SHP77 (cell line): ENCODE results near the gene SYCP3.

Experiments
- DNase-seq, 2 experiments: peaks; one replicate each; lab custom pipeline; 2025; lab: John Stamatoyannopoulos, UW

SYCP3 gene

DNA sequence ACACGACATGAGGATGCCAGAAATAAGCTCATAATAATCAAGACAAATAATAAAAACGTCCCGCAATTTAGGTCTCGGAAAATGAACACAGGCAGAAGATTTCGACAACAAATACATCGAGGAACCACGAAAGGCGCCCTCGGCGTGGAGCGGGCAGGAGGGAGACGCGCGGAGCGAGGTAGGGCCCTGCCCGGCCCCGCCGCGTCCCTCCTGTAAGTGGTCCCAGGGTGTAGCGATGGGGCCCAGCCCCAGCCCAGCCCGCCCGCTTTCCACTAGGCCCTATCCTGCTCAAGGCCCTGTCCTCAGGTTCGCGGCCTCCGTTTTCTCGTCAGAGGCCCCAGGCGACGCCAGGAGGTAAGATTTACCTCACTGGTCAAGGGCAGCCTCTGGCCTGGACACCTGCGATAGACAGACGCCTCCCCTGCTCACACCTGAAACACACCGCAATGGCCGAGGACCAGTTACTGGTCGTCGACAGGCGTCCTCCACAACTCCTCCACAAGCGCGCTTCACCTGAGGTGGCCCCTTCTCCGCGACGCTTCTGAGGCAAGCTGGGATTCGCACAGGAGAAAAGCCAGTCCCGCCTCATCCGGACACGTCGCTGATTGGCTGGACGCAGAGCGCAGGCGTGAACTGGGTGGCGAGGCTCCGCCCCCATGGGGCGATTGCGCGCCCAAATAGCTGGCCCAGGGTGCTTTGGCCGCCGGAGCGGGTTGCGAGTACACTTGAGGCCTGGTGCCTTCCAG is at the start of gene SYCP3:
SYCP3 (minus strand) TSS at position 543 of the 746 bp plus-strand sequence. CDS start 1,527 bp downstream, outside the sequence.
- no peak for DNase-seq

DNA sequence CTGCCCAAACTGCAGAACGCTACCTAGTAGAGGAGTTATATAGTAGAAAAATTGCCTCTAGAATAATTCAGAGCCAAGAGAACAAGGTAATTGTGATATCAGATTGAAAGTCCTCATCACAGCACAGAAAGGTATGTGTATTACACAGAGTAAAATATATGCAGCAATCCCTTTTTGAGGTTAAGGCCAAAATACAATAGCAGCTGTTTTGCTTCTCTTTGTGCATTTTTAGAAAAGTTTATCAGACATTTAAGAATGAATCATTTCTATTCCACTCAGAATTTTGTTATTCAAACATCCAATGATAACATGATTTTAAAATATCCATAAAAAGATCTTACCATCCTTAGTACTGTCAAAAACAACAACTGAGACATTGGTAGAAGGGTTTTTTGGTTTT is 46.4 kb upstream of the SYCP3 start:
- DNase-seq, result no peak

DNA sequence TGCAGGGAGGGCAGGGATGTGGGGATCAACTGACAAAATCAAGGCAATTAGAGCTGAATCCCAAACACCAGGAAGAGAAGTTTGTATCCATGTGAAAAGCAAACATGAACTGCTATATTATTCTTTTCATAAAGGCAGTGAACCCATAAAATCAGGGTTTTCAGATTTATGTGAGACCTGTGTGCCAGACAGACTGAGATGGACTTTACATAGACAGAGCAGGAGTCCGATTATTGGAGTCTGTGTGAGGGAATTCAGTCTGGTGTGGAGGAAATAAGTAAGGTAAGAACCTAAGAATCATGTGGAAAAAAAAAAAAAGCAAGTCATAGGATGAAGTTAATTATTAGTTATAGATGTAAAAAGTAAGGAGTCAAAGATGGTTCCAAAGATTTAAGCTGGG is 45.1 kb upstream of the SYCP3 start:
- DNase-seq, result no peak

DNA sequence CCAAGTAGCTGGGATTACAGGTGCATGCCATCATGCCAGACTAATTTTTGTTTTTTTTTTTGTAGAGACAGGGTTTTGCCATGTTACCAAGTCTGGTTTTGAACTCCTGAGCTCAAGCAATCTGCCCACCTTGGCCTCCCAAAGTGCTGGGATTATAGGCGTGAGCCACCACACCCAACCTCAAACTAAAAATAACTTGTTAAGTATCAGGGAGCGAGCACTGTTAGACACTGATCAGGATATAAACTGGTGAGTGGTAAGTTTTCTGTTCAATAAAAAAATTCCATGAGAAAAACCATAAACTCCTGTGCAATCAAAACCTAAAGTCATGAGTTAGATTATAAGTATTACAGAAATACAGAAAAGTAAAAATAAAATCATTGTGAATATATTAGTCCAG is 44.6 kb upstream of the SYCP3 start:
- DNase-seq, result no peak

DNA sequence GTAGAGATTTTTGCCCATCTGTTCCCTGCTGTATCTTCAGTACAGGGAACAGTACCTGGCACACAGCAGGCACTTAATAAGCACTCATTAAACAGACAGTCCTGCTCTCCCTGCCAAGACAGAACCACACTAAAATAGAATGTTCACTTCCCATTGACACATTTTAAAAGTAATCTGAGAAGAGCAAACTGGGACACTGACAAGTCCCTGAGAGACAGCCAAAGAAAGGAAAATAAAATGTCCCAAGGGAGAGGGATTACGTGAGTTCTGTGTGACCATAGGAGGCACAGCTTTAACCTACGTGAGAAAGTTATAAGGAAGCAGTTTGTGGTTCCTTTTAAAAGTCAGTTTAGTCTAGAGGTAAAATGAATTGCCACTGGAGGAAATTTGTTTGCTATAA is 43.9 kb upstream of the SYCP3 start:
- no peak for DNase-seq

DNA sequence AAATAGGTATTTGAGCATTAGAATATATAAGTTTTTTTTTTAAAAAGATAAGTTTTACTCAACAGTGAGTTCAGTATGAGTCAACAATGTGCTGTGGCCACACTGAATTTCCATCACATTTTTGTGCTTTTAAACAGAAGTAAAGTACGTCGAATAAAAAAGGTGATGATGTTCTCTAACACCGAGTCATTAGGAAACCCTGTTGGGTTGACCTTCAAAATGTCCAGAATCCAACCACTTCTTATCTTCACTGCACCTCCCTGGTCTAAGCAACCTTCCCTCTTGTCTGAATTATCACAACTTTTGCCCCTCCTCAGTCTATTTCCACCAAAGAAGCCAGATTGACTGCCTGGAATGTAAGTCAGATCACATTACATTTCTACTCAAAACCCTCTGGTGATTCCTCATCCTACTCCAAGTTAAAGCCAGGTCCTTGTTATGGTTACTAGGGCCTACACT is 43.0 kb upstream of the SYCP3 start:
- DNase-seq, result no peak

DNA sequence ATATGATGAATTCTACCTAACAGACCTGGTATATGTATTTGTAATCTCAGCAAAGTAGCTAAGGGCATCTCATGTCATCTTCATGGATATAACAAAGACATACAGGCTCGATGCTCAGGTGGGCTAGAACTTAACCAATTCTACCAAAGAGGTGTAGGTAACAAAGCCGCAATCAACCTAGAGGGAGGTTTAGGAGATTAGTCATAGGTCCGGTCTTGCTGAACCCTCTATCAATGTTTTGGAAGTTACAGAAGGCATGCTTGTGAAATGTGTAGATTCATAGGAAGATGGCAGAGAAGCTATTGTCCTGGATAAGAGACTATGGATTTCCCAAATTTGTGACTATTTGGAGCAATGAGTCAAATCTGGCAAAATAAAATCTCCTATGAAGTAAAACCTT is 42.6 kb upstream of the SYCP3 start:
- no peak for DNase-seq

DNA sequence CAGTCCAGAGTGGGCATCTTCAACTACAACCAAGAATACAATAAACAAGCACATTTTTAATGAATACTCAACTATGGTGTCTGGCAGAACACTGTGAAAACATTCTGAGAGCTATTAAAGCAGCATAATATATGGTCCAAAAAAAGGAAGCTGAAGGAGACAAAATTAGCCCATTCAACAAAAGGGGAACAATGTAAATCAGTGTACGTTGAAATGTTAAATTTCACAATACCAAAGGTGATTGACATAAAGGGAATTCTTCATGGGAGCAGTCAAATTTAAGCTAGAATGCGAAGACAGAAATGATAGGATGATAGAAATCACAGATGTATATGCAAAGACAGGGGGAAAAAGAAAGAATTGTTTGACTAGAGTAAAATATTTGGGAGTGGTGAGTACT is 41.3 kb upstream of the SYCP3 start:
- DNase-seq, result no peak

DNA sequence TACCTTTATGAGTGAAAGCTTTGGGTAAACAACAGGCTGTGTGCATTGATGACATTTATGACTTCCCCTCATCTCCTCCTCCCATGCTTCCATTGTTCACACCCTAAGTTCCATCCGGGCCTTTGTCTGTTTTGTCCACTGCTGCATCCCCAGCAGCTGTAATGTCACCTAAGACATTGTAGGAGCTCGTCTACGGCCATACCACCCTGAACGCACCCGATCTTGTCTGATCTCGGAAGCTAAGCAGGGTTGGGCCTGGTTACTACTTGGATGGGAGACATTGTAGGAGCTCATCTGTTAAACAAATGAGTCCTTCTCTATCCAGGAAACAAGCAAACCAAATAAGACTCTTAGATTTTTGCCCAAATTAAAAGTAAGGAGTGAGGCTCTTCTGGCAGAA is 40.4 kb upstream of the SYCP3 start:
- DNase-seq, result no peak

DNA sequence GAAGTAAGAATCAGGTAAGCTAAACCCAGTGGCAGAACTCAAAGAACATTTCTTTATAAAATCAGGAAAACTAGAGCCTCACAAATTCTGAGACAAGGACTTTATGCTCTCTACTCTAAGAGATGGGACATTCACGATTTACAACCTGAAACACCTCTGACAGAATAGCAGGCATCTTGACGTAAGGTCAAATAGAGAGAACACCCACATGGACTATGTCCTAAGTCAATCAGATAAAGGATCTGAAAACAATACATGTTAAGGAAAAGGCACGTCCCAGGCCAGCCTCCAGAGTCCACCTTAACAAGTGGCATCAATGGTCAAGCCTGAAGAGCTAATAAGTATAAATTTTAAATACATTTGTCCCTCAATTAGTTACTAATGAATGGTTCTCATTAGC is 39.9 kb upstream of the SYCP3 start:
- DNase-seq, result no peak

DNA sequence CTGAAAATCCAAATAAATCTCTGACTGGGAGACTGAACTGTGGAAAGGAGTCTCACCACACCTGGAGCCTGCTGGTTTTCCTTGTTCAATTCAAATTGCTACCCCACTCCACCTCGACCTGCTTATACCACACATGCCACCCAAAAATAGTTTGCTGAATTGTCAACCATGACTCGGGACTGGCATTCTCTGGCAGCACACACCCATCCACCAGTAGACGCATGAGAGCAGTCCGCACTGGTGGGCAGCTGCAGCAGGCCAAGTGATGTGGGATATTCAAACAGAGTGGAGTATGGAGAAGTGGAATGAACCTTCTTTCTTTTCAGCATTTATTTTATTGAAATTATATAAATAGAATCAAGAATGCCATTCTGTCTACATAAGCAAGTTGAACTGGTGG is 38.7 kb upstream of the SYCP3 start:
- DNase-seq, result no peak

DNA sequence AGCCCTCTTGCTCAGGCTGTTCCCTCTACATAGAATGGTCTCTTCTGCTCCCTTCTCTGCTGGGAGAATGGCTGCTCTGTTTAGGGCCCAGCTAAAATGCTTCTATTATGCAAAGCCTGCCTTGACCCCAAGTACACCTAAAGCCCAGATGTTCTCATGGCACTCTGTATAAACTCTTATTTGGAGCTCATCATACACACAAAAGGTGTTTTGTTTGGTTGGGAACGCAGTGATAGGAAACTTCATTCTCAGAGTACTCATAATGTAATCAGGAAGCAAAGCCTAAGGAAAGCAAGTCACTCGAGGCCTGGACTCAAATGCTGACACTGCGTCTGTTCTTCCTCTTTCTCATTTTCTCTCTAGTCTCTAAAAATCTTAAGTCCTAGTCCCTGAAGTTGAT is 38.2 kb upstream of the SYCP3 start:
- DNase-seq, result no peak

DNA sequence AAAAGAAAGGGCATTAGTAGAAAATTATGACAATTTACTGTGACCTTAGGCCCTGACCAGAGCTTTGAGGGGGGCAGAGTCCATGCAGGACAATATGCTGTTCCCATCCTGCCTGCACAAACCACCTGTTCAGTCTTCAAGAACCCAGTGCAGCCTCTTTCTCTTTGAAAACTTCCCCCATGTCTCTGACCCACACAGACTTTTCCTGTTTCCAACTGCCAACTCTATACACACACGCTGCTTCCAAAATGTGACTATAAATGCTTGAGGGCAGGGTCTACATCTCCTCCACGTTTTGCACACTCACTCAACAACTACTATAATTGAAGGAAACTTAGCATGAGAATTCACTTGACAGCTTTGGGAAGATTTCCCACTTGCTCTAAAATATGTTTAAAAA is 36.6 kb upstream of the SYCP3 start:
- DNase-seq, result no peak

DNA sequence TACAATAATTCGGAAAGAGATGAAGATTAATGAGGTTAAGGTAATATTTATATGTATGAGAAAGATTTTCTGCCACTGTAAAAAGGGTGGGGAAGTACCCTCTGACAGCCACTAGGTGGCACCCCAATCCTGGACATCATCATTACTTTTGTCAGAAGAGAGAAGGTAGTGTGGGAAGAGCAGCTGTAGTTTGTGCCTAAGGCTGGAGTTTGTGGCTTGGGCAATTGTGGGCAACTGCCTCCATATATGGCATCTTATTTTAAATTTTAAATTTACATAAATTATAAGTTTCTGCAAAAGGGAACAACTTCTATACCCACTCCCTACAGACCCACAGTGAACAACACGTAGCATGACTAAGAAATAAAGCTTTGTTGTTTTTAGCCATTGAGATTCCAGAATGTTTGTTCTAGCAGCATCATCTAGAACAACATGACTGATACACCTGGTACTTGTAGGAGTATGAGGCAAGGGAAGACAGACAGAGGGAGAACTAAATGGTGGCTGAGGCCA is 34.4 kb upstream of the SYCP3 start:
- DNase-seq, result peak; percentile 29 to 38

DNA sequence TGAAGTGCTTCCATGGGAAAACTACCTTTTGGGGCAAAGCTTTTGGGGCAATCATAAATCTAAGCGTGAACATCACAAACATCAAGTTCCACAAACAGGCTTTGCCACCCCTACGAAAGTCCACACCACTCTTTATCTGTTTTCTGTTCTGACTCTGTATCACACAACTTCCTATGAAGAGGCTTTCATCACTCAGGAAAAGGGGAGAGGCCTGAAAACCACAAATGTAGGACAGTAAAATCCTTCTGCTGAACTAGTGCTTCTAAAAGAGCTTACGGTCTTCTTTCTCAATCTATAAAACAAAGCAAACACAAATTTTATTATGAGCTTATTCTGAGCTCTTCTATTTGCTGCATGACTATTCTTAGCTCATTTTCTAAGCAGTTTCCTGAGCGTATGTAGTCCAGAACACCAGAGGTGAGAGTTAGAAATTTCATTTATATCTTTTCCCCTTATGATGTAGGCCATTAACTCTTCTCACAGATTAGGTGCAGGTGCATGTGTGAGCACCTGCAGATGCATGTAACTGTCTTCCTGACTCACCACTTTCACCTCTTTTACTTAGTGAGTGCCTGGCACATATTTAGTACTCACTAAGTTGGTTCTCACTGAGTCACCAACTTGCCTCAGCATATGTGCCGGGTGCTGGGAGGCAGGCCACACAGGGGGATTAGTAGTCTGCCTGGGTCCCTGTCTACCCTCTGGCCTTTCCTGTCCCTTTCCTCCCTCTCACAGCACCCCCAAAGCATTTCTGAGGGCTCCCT is 32.9 kb upstream of the SYCP3 start:
- no peak for DNase-seq

DNA sequence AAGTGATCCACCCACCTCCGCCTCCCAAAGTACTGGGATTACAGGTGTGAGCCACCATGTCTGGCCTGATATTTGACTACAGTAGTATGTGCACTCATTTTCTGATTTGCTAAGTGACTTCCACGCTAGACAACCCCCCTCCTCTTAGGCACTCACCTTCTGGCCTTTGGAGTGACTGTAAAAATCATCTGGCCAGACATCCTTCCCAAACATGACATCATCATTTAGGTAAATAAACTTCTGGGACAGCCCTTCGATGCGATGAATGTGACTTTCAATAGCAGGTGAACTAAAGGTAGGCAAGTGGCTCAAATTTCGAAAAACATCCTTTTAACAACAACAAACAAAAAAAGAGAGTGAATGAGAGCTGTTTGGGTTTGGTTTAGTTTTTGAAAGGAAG is 30.6 kb upstream of the SYCP3 start:
- peak in 1 of 2 experiments; percentile 3 for DNase-seq

DNA sequence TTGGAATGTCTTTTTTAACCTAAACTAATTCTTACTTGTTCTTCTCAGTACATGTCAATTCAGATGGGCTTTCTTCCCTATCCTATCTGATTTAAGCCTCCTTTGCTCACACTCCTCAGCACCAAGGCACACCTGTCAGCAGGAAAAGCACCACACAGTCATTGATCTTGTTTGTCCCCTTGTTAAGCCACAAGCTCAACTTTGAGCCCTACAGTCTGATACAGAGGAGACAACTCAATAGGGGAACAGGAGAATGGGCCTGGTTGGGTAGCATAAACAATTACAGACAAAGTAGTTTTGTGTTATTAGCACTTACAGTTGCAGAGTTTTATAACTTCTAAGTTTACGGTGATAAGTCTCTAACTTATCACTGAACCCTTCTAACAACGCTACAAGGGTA is 29.5 kb upstream of the SYCP3 start:
- no peak for DNase-seq

DNA sequence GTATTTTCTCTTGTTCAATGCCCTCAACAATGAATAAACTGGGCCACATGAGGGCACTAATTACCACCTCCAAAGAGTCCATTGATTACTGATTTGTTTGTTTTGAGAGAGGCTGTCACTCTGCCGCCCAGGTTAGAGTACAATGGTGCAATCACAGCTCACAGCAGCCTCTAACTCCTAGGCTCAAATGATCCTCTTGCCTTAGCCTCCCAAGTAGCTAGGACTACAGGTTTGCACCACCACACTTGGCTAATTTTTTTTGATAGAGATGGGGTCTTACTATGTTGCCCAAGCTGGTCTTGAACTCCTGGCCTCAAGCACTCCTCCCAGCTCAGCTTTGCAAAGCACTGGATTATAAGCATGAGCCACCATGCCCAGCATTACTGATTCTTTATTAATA is 28.3 kb upstream of the SYCP3 start:
- no peak for DNase-seq

DNA sequence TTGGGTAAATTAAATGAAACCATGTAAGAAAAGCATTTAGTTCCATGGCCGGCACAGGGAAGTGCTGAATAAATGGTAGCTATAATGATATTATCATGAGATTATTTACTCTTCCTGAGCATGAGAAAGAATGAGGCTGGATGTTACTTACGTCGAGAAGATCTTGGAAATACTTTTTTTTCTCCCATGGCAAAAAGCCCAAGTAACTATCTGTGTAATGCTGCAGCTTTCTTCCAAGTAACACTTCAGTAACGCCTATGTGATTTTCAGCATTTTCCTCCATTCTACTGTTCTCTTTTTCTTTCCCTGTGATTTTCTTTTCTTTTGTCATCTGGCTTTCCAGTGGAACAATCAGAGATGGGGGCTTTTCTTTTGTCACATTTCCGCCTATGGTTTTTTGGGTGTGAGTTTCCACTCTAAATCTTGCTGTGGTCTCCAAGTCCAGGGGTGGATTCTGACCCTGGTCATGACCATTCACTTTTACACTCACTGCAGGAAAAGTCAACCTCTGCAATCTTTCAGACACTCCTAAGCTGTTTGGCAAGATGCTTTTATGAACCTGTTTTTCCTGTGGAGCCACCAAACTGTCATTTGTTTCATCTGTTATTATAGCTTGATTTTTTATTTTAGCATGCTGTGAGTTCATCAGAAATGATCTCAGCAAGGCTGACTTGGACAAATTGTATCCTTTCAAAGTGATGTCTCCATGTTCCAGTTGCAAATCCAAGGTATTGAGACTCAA is 25.0 kb upstream of the SYCP3 start:
- no peak for DNase-seq

DNA sequence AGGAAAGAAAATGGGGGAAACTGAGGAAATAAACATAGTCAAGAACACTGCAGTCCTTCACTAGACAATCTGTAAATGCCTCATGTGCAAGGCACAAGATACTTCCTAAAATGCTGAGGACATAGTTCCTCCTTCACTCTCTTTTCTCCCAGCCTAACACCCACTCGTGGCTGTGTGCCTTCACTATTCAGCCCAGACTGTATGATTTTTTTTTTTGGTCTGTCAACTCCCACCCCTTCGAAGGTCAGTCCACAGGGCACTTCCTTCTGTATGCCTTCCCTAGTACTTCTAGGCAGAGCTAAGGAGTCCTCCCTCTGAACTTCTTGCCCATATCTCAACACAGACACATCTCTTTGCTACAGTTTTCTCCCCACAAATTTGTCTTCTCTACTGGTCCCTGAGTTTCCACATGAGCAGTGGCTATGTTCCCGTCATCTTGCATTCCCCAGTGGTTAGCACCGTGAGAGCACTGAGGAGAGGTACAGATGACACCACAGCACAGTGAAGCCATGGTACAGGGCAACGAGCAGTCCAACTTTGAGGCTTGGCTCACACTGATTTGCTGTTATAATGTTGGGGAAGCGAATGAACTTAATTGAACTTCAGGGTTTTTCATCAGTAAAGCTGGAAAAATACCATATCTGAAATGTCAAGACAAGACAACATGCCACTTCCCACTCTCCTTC is 24.1 kb upstream of the SYCP3 start:
- no peak for DNase-seq

DNA sequence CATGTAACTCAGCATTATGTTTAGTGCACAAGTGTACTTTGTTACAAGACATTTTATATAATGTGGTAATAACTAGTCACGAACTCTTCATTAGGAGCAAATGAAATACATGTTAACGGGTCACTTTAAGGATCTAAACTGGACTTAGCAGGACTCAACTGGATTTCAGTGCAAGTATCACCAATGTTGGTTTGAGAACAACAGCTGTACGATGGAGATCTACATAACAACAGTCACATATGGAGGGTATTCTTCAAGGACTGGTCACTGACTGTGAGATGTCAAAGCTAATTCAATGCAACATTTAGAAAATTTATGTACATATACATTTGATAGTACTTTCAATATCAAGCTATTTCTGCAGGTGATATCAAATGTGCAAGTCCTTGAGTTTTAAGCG is 22.5 kb upstream of the SYCP3 start:
- DNase-seq, result no peak

DNA sequence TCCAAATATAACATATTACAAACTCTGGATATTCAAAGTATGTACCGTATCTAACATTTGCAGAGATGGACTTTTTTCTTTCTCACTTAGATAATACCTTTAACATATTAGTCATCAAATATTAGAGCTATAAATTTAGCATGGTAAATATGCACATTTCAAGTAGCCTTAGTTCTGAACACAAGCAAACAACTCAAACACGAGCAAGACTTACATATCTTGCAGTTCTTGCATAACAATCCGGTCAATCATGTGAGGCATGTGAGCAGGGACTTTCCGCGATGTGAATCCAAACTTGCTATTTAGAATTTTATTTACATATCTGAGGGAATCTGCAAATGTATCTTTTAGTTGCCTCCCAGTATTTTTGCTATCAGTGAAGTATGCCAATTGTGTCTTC is 22.1 kb upstream of the SYCP3 start:
- no peak for DNase-seq
